Stimulated activated CD4-positive, alpha-beta T cell treated with anti-CD3 and anti-CD28 coated beads, Interleukin-4, amount 100 ng/mL, for 1 hour (primary cell): Measurements from ENCODE around the gene KCNA3.

ENCODE experiments used
- DNase-seq: peaks from one replicate; pipeline ENCODE4 v3.0.0-alpha.2; 2020

KCNA3 gene

DNA sequence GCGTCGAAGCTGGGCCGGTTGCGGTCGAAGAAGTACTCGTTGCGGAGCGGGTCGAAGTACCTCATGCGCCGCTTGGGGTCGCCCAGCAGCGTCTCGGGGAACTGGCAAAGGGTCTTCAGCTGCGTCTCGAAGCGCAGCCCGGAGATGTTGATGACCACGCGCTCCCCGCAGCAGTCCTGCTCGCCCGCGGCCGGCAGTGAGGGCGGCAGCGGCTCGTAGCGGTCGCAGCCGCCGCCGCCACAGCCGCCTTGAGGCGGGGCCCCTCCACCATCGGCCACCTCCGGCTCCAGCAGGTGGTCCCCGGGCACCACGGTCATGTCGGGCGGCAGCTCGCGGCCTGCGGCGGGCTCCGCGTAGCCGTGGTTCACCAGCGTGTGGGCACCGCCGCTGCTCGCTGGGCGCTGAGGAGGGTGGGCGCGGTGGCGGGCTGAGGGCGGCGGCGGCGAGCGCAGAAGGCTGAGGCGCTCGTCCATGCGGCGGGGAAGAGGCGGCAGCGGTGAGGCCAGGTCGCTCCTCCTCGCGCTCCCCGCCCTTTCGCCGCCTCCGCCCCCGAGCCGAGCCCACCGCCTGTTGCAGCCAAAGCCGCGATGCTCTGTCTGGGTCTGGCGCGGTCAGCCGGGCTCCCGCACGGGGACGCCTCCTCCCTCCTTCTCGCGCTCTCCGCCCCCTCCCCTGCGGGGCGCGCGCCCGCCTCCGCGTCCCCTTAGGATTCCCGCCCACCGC is at the start of gene KCNA3:
TSS of gene KCNA3 (minus strand) at position 604 of the 723 bp plus-strand sequence. CDS start at position 473, 131 bp downstream.
- peak; percentile 69 for DNase-seq

DNA sequence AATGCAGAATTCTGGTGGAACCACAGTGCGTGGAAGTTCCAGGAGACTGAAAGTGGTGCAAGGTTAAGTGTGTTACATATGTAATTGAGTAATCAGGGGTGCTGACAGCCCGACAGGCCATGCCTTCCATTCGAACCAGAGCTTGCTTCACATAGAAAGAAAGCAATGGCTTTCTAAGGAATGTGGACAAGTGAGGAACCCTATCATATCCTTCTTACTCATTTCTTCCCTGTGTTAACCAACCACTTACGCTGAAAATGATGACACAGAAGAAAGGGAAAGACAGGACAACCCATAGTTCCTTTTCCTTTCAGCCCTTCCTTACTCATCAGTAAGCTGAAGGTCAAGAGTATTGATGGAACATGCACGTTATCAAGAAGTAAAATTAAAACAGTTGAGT is 48.1 kb upstream of the KCNA3 start:
- DNase-seq: no peak

DNA sequence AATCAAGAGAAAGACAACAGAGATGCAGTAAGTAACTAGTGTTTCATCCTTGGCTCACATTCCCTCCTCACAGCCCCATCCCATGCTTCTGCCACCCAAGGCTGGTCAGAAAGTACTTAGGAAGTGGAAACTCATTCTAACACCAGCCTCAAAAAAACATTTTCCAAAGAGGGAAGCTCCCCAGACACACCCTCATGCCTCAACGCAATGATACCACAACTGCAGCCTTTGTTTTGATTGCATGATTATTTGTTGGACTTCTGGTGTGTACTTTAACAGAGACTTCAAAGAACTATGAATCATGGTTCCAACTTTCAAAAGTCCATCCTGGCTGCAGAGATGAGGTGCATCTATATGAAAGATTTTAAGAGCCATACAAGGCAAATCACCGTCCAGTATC is 45.2 kb upstream of the KCNA3 start:
- DNase-seq: no peak

DNA sequence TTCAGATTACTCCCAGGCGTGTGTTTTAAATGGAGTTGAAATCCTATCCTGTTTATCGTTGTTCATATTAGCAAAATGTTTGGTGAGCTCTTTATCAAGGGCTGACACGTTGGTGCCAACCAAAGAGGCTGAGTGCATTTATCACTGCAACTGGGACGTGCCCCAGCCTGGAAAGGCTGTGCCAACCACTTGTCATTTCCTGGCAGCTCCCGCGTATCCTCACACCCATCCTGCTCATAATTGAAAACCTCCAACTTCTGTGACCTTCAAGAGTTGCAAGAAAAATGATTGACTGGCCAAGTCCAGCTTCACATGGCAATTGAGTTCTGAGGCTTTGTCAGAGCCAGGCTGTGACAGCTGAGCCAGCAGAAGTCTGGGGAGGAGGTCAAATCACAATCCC is 43.7 kb upstream of the KCNA3 start:
- DNase-seq: no peak

DNA sequence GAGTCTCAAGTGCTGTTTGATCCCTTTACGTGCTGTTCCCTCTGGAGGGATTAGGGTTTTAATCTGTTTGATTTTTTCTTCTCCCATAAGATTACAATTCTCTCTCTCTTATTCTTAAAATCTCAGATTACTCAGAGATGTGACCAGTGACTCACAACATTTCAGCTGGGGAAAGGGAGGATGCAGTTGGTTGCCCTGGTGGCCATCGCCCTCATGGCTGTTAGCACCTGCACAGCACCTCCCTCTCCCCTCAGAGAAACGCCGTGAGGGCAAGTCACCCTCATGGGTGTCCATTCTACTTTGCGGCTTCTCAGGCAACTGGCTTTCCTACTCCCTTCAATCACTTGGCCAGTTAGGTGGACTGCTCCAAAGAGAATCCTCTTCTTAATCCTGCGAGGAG is 42.4 kb upstream of the KCNA3 start:
- DNase-seq: no peak

DNA sequence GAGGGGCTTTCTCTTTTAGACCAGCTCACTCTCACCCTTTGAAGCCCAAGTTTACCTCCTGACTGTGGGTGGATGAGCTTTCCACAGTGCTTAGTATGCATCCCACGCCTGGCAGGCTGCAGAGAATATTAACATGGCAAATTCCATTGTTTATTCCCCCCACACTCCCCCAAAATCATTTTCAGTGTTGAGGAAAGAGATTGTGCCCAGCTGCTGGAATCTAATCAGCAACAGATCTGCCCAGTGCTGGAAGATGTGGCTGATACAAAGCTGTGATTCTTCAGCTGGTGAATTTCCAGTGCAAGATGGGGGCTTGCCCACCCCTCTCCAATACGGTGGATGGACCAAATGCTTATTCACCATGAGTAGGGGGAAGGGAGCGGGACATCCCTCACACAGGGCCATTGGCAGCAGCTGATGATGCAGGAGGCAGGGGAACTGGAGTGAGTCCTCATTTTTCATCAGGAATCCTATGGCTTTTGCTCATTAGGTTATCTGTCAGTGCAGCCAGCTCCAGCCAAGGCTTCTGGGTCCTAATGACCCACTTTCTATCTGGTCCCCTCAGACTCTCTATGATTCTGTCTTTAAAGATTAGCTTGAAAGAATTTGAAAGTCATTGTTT is 39.7 kb upstream of the KCNA3 start:
- DNase-seq: no peak

DNA sequence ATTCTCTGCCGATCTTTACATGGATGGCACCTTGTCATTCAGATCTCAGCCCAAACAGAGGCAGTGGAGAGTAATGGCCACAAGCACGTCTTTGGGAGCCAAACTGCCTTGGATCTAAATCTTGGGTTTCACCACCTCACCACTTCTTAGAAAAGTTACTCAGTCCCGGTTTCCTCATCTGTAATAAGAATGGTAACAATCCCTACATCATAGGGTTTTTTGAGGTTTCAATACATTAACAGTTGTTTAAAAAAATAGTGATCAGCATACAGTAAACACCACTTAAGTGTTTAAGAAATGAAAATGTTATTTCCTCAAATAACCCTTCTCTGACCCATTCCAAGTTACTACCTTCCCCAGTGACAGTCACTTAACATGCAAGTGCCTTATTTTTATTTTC is 38.5 kb upstream of the KCNA3 start:
- no peak for DNase-seq

DNA sequence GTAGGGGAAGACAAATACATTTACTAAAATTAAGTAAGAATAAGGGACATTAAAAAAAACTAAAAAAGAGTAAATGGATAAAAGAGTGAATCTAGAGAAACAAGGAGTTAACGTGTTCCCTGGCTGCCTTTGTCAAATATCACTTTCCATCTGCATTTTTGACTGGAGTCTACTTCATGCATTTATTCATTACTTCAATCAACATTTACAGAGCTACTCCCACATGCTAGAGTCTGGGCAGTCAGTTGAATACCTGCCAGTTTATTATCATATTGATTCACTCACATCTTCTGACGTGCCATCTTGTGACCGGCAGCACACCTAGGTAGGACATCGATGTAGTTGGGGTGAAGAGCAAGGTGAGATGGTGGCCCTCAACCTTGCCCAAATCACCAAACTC is 35.6 kb upstream of the KCNA3 start:
- no peak for DNase-seq

DNA sequence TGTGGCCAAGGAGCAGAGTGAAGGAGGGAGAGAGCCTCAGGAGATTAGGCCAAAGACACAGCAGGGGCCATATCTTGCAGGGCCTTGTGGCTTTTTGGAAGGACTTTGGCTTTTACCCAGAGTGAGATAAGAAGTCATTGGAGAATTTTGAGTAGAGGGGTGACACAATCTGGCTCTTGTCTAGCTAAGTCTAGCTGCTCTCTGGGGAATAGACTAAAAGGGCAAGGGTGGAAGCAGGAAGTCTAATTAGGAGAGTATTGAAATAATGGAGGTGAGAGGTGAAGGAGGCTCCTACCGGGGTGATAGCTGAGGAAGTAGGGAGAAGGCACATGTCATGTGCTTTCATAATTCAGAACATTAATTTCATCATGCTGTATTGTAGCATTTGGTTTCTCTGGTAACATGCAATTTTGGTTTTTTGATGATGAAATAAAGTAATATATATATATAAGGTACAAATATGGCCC is 34.3 kb upstream of the KCNA3 start:
- DNase-seq: no peak

DNA sequence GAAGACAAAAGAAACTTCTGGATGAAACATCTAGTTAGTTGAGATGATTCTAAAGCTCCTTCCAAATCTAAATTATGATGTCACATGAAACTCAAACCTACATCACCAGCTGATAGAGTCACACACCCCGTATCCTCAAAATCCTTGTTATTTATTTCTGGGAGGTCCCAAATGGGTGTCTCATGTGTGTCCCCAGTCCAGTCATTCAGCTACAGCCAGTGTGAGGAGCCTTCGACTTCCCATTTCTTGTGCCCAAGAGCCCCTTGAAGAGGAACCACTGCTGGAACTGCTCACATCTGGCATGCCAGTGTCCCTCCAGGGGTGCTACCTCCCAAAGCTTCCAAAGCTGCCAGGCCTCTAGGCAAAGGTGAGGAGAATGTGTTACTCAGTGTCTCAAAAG is 32.5 kb upstream of the KCNA3 start:
- no peak for DNase-seq

DNA sequence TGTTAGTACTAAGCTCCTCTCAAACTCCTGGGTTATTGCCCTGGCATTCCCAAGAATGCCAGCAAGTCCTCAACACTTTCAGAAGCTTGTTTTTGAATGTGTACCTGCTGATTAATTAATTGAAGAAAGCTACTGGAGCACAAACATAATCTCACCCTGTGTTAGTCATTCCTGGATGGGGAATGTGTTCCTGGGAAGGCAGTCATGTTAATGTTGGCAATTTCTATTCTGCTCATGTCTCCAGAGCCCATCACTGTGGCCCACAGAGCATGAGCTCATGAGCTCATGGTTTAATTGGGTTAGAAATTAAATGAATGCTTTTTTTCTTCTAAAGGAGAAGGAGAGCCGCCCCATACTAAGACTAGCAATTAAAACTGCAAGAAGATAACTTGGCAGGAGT is 31.9 kb upstream of the KCNA3 start:
- DNase-seq: no peak

DNA sequence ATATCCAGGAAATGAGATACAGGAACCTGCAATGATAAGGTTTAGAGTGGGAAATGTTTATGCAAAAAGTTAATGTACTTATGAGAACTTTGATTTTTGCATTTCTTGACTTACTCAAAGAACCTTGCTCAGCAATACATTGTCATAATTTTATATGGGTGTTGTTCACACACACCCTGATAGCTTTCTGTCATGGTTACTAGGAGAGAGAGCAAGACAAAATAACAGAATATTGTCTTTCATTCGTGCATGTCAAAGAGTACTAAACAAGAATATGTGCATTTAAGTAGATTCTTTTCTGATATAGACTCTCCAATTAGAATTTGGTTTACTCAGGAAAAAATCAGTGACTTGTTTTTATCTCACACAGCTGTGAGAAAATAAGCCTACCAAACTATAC is 27.5 kb upstream of the KCNA3 start:
- no peak for DNase-seq

DNA sequence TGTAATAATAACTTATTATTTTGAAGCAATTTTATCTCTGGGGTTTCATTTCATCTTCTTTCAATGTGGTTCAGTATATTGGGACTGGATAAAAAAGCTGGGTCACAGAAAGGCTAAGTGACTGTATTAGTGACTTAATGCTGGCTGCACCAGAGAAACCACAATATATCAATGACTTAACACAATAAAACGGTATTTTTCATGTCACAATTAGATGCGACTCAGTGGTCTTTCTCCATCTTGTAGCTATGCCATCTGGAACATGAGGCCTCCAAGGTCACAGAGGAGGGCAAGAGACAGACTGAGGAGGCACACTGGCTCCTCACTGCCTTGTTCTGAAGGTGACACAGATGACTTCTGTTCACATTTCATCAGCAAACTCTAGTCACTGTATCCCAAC is 26.0 kb upstream of the KCNA3 start:
- DNase-seq: no peak

DNA sequence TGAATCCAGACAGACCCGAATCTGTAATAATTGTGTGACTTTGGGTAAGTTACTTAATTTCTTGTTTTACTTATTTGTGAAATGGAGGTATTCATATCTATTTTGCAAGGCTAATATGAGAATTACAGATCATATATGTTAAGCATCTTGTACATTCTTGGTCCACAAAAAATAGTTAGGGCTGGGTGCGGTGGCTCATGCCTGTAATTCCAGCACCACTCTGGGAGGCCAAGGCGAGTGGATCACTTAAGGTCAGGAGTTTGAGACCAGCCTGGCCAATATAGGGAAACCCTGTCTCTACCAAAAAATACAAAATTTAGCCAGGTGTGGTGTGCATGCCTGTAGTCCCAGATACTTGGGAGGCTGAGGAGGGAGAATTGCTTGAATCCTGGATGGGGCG is 22.9 kb upstream of the KCNA3 start:
- no peak for DNase-seq

DNA sequence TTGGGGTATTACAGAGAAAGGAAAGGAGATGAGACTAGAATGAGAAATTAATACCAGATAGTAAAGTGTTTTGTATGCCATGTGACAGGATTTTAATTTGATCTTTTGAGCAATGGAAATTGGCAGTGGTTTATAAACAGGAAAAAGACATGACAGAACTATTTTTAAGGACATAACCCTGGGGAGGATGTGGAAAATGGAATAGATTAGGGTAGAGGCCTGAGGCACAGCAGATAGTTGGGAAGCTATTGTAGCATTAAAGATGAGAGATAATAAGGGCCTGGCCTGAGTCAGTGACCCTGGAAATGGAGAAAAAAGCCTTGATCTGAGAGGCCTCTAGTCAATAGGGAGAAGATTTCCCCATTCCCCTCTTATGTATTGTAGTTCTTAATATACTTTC is 22.1 kb upstream of the KCNA3 start:
- no peak for DNase-seq

DNA sequence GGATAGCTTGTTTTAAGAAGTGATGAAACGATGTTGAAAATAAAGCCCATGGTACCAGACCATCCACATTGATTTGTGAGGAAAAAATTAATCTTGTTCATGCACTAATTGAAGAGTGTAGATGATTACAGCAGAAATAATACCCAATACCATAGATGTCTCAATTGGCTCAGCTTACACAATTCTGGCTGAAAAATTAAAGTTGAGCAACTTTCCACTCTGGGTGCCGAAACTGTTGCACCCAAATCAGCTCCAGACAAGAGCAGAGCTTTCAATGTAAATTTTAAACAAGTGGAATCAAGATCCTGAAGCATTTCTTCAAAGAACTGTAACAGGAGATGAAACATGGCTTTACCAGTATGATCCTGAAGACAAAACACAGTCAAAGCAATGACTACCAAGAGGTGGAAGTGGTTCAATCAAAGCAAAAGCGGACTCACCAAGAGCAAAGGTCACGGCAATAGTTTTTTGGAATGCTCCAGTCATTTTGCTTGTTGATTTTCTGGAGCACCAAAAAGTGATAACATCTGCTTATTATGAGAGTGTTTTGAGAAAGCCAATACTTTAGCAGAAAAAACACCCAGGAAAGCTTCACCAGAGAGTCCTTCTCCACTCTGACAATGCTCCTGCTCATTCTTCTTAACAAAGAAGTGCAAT is 16.1 kb upstream of the KCNA3 start:
- no peak for DNase-seq

DNA sequence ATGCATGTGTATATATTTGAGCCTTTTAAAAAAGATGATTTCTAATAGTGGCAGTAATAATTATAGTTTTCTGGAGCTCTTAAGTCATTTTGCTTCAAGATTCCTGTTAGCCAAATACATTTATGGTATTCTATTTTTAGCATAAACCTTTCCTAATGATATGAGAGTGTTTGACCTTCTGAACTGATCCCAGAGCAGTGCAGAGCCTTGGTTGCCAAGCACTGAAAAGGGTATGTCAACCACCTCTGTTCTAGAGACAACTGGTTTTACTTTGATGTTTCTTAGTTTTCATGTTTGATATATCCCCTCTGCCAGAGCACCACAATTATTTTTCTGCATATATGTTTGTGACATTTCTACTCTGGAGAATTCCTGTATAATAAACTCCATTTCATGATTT is 15.1 kb upstream of the KCNA3 start:
- DNase-seq: no peak

DNA sequence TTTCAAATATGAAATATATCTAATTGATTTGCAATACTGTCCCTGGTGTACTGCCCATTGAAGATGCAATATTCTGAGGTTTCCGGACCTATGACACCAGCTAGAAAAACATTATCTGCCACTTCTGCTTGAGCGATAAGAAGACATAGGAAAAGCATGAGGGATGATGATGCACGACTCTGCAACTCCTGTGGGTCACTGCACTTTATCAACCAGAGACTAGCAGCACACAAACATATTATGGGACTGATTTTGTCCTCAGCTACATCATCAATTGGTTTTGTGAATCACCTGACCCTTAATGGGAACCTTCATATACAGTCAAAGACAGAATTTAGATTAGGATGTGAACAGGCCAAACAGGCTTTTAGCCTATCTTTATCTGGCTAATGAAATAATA is 13.8 kb upstream of the KCNA3 start:
- DNase-seq: no peak

DNA sequence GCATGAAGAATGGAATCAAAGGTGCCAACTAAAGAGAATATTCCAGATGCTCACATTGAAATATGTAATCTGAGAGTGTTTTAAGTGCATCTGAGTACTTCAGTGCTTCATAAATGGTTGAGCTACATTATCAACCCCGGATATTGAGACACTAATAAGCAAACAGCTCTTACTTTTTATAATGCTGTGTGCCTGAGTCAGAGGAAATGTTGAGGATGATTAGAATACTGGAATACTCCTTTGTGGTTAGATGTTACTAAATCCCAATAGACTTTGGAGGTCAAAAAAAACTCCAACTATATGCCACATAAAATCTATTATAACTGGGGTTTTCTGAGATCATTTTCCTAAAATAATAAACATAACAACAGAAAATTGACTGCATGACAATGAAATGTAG is 12.5 kb upstream of the KCNA3 start:
- no peak for DNase-seq

DNA sequence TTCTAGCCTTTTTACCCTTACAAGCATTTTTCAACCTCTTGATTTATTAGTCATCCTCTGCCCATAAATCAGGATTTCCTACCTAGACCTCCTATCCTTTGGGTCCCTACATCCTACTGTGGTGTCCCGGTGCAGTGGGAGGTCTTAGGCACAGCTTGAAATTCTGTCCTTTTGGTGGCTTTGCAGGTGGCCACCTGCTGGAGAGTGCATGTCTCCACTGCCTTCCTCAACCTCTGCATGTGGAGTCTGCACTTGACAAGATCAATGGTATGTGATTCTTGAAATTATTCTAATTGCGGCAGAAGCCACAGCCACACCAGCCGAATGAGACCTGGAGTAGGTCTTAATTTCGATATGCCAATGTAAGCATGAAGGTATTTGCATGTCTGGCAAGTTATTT is 11.4 kb upstream of the KCNA3 start:
- DNase-seq: peak; percentile 11

DNA sequence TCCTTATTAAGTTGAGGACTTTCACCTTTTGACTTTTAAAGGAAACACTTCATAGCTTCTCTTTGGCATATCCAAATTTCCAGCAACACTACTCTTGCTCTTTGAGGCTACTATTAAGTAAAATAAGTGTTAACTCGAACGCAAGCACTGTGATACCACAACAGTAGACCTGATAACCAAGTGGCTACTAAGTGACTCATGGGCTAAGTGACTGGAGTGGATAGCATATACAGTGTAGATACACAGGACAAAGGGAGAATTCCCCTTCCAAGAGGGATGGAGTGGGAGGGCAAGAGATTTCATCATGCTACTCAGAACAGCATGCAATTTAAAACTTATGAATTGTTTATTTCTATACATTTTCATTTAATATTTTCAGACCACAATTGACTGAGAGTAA is 9.8 kb upstream of the KCNA3 start:
- no peak for DNase-seq

DNA sequence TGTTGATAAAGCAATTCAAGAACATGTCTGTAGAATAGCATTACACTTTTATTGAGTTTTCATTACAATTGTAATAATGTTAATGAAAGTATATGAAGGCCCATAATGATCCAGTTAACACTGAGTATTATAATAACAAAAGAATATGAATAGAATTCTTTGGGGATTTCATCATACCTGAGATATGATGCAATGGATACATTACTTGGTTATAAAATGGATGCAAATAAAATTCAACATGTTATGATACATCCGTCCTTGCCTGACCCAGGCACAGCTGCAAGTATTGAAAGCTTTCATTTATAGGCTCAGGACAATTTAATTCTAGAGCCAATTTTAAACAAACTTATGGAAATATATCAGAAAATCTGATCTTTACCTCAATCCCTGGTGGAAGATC is 8.2 kb upstream of the KCNA3 start:
- DNase-seq: no peak

DNA sequence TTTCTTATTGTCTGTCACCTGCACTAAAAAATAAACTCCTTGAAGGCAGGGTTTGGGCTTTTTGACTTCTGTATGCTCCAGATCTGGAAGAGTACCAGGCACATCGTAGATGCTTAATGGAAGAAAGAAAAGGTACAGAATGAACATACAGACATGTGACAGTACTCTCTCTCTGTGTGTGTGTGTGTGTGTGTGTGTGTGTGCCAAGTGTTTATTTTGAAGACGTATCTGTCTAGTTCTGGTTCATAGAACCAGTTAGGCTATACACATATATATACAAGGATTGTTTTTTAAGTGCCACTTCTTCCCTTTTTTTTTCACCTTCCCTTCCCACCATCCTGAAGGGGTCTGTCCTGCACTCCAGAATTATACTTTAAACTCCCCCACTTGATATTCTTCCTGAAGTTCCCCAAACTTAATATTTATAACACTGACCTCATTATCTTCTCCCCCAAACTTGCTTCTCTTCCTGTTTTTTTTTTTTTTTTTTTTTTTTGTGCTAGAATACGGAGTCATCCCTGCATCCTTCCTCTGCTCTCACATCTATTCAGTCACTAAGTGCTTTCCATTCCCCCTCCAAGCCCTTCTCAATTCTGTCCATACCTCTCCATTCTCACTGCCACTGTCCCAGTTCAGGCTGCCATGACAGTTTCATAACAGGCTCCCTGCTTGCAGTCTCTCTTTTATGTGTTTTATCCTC is 5.4 kb upstream of the KCNA3 start:
- DNase-seq: no peak

DNA sequence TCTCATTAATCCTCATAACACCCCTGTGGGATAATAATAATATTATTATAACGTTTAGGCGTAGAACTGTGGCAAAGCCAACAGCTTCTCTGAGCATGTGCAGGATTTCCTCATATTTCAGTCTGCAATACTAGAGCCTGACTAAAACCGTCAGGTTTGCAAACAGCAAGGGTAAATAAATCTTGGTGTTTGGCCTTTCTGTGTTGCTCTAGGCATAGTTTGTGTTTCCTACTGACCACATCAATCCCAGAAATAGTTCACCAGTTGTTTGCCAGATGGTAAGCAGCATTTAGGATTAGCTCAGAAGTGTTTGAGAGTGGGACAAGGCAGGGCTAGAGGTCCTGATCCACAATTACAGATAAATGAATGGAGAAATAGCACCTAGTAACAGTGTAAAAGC is 2.8 kb upstream of the KCNA3 start:
- DNase-seq: no peak
